HG03108 (cell line): ENCODE measurements around the gene PATJ.
"Not testable (repeated sequence)": the region's sequence is repeated elsewhere in the genome, so short reads cannot be mapped to it uniquely, and the experiment has no call there.

ENCODE experiments used
- ATAC-seq: cut with Tn5 transposase; IDR thresholded peaks from one replicate; pipeline ENCODE4 v1.9.1; 2021; ENCODE audit warnings: moderate library complexity; ENCODE audit not compliant: unreplicated experiment

PATJ gene

GRCh38 chr1:61819421-61819820, 77.1 kb downstream of the PATJ start:
- no peak for ATAC-seq

- no peak for ATAC-seq
These were observed 83.1 kb downstream of the PATJ start for GRCh38 chr1:61825393-61825792.

GRCh38 chr1:61828805-61829204, 86.5 kb downstream of the PATJ start:
- ATAC-seq, result no peak

GRCh38 chr1:61836649-61837048, 94.4 kb downstream of the PATJ start:
- ATAC-seq, result no peak

- not testable (repeated sequence) for ATAC-seq
These were observed 95.3 kb downstream of the PATJ start for GRCh38 chr1:61837607-61838006.

DNA sequence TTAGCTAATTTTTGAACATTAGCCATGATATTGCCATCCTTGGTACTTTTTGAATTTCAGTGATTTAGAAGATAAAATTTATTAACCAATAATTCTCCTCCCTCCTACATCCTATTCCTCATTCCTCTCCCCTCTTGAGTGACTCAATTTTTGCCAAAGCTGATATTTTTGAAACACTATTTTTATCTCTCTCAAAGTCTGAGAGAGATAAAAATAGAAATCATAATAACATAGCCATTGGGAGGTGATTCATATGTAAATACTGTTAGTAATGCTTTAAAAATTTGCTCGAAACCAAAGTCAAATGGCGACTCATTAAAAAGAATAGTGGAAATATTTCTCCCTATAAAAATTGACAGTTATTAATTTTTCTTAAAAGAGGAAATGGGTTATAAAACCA, 97.4 kb downstream of the PATJ start:
- no peak for ATAC-seq

- ATAC-seq, result no peak
These were observed 99.8 kb downstream of the PATJ start for GRCh38 chr1:61842036-61842435.

DNA sequence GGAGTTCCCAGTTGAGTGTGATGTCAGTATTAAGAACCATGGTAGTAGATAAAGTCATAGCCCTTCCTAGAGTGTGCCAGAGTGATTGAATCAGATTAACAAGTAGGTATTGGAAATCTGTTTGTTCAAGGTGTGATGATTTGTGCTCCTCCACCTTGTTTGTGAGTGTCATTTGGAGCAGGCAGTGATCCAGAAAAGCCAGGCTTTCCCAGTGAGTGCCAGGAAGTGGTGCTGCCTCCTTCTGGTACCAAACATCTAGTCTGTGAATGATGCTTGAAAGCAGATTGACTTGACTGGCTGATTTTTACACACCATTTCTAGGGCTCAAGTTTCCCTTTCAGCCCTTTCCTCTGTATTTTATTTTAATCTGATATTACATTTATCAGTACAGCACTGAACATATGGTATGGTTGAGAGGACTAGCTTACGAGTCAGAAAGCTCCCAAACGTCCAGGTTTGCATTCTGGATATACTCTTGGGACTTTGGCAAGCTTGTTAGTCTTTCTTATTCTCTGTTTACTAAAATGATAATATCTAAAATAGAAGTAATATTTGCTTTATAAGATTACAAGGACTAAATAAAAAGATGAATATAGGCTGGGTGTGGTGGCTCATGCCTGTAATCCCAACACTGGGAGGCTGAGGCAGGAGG, 100.7 kb downstream of the PATJ start:
- ATAC-seq, result no peak

- ATAC-seq, result no peak
These were observed 101.7 kb downstream of the PATJ start for GRCh38 chr1:61844006-61844405.

DNA sequence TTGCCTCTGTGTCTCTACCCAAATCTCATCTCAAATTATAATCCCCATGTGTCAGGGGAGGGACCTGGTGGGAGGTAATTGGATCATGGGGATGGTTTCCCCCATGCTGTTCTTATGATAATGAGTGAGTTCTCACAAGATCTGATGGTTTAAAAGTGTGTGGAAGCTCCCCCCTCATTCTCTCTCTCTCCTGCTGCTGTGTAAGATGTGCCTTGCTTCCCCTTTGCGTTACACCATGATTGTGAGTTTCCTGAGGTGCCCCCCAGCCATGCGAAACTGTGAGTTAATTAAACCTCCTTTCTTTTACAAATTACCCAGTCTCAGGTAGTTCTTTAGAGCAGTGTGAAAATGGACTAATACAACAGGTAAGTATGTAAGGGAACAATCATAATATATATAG, 102.4 kb downstream of the PATJ start:
- not testable (repeated sequence) for ATAC-seq

DNA sequence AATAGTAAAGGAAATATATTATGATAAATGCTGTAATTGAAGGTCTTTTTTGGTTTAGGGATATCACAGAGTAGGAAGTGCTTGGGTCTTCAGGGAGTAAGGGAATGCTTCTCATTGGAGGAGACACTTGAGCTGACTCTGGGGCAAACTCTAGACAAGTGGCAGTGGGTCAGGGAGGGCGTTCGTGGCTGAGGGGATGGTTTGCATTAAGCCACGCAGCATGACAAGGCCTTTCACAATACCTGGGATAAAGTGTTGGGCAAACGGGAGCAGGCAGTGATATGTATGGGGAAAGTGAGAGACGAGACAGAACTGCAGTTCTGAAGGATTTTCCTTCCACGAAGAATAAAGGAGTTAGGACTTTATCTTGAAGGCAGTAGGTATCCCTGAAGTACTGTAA, 109.0 kb downstream of the PATJ start:
- ATAC-seq, result no peak

DNA sequence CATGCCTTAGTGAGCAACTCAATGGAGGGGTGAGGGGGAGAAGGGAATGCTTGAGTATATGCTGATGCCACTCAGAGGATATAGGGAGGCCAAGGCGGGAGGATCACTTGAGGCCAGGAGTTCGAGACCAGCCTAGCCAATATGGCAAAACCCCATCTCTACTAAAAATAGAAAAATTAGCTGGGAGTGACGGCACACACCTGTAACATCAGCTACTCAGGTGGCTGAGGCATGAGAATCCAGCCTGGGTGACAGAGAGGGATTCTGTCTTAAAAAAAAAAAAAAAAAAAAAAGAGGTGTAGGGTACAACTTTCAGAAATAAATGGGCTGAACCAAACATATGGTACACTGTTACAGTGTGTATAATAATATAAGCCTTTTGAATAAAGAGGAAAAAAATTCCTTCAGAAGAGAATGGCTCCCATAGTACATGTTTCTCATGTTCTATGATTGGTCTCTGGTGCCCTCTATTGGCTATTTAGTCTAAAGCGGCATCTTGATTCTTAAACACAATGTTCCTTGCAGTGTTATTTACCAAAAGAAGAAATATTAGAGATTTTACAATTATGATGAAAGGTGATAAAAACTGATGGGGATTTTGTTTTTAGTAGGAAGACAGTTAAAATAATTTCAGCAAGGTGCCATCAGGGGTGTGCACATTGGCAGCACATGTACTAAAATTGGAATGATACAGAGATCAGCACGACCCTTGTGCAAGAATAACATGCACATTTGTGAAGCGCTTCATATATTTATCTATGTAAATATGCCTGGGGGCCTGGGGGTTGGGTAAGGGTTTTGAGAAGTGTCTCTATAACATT, 109.8 kb downstream of the PATJ start:
- ATAC-seq, result no peak

DNA sequence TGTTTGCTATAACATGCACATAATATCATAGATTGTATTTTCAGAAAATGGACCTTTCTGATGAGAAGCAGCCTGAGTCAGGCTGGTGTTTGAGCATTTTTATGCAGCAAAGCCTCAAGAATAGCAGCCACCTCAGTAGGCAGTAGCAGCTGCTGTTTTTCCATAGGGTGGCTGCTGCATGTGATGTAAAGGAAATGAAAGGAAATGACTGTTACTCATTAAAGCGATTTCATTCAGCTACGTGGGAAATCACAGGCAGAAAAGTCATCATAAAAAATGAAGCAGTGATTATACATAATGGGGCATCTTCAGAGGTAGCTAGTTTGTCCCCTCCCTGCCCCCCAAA, 110.4 kb downstream of the PATJ start:
- no peak for ATAC-seq

DNA sequence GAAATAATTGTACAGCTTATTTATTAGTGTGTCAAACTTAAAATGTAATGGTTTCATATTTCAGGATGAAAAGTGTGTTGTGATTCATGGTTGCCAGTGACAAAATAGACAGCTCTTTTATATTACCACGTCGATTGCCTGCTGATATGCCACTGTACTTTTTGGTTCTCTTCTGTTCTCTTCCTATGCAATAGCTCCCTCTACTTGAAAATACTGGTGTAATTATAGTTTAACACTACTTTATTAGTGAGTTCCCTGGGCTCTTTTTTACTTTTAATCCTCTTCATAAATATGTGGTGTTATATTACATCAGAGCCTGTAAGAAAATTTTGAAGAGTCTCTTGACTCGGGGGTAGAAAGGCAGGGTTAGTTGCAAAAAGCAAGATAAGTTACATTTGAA, 111.3 kb downstream of the PATJ start:
- no peak for ATAC-seq

GRCh38 chr1:61864489-61864888, 122.2 kb downstream of the PATJ start:
- no peak for ATAC-seq

DNA sequence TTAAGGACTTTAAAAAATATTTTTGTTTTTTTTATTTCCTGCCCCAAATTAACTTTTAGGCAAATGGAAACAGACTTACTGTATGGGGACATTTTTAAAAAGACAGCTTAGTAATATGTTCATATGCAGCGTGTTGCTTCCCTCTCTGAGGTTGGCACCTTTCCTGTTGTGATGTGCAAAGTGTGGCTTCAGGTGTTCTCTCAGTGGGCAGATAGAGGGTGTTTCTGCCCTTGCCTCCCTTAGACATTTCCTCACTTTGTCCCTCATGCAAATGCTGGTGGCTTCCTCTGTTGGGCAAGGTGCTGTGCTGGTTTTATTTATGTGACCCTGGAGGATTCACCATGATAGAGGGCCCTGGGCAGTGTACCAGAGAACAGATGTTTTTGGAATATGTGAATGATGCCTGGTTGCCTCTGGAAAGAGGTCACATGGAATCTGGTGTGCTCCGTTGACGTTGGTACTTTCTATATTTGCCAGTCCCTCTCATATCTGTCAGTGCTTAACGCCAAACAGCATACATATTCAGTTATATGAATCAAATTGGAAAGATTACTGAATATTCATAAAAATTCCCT, 123.5 kb downstream of the PATJ start:
- no peak for ATAC-seq

GRCh38 chr1:61869691-61870109, 127.4 kb downstream of the PATJ start:
- no peak for ATAC-seq

- no peak for ATAC-seq
These were observed 129.9 kb downstream of the PATJ start for GRCh38 chr1:61872206-61872605.

- ATAC-seq, result no peak
These were observed 131.3 kb downstream of the PATJ start for GRCh38 chr1:61873581-61873980.

DNA sequence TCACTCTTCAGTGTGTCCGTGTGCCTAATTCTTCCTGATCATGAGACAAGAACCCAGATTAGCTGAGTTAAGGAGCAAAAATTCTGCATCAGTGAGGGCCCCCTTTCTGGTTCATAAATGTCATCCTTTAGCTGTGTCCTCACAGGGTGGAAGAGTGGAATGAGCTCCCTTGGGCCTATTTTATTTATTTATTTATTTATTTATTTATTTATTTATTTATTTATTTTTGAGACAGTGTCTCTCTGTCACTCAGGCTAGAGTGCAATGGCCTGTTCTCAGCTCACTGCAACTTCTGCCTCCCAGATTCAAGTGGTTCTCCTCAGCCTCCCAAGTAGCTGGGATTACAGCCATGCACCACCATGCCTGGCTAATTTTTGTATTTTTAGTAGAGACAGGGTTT, 131.7 kb downstream of the PATJ start:
- ATAC-seq, result no peak

DNA sequence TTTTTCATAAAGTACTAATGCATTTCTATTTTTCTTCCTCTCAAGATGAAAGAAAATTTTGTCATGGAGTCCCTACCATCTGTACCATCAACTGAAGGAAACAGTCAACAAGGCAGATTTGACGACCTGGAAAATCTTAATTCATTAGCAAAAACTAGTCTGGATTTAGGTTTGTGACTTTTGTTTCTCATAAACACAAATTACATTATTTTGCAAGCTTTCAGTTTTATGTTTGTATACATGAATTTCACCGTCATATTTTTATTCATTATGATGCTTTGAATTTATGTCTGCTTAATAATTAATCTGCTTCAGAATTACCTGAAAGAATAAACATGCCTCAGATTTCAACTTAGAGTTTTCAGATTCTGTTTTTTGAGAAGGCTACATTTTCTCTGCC, 132.9 kb downstream of the PATJ start:
- ATAC-seq, result no peak

DNA sequence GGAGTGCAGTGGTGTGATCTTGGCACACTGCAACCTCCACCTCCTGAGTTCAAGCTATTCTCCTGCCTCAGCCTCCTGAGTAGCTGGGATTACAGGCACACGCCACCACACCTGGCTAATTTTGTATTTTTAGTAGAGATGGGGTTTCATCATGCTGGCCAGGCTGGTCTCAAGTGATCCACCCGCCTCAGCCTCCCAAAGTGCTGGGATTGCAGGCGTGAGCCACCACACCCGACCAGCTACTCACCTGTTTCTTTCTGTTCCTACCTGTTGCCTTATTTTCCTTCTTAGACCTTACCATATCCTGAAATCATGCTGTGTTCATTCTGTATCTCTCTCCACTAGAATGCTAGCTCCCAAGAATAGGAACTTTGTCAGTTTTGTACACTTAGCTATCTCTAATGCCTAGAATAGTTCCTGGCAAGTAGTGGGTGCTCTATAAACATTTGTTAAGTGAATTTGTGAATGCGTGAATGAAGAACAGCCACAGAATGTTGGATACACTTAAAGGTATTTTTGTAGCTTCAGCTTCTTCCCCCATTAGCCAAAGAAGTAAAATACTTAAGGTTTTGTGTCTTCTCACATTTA, 137.7 kb downstream of the PATJ start:
- not testable (repeated sequence) for ATAC-seq
